Smooth muscle cell (in vitro differentiated cells): ENCODE data around the gene VPS13D. TPM values are rescaled to one million over a fixed set of nuclear protein-coding genes. Genes with fewer than 3 reads are reported as not detected.

Experiments used
- DNase-seq: peaks from one replicate; lab custom pipeline; 2025; ENCODE audit not compliant: unreplicated experiment; lab: John Stamatoyannopoulos, UW
- H2AFZ ChIP-seq: fragments of 200-600 bp; sonication (generic); 2 replicates; pipeline ENCODE4 v1.6.0; 2016; ENCODE audit warnings: antibody characterized with exemption, low read depth, mild to moderate bottlenecking
- H3F3A ChIP-seq: fragments of 200-600 bp; sonication (generic); 2 replicates; pipeline ENCODE4 v1.6.0; 2017; ENCODE audit warnings: antibody characterized with exemption, low read depth
- H3K27ac ChIP-seq: fragments of 200-600 bp; sonication (generic); 2 replicates; pipeline ENCODE4 v1.5.1; 2016; ENCODE audit warnings: low read depth, mild to moderate bottlenecking
- H3K27me3 ChIP-seq: fragments of 200-600 bp; sonication (generic); 2 replicates; pipeline ENCODE4 v1.6.1; 2016; ENCODE audit warnings: low read depth, mild to moderate bottlenecking
- H3K36me3 ChIP-seq: fragments of 200-600 bp; sonication (generic); 2 replicates; pipeline ENCODE4 v1.5.1; 2016; ENCODE audit warnings: low read depth
- H3K4me1 ChIP-seq: fragments of 200-600 bp; sonication (generic); 2 replicates; pipeline ENCODE4 v1.5.1; 2016; ENCODE audit warnings: low read depth
- H3K4me2 ChIP-seq: fragments of 200-600 bp; sonication (generic); 2 replicates; pipeline ENCODE4 v1.6.0; 2016; ENCODE audit warnings: mild to moderate bottlenecking
- H3K4me3 ChIP-seq: fragments of 200-600 bp; sonication (generic); 2 replicates; pipeline ENCODE4 v1.5.1; 2016; ENCODE audit warnings: mild to moderate bottlenecking
- H3K79me2 ChIP-seq: fragments of 200-600 bp; sonication (generic); 2 replicates; pipeline ENCODE4 v1.6.0; 2016; ENCODE audit warnings: low read depth, mild to moderate bottlenecking
- H3K9ac ChIP-seq: fragments of 200-600 bp; sonication (generic); 2 replicates; pipeline ENCODE4 v1.6.0; 2016; ENCODE audit warnings: low read depth
- H3K9me3 ChIP-seq: fragments of 200-600 bp; sonication (generic); replicated peaks from 2 replicates; pipeline ENCODE4 v1.5.1; 2016; ENCODE audit warnings: low read depth
- H4K20me1 ChIP-seq: fragments of 200-600 bp; sonication (generic); 2 replicates; pipeline ENCODE4 v1.6.0; 2016; ENCODE audit warnings: low read depth
- WGBS: methylation state at CpG from one replicate; pipeline ENCODE4 v1.1.7; 2016; ENCODE audit warnings: low lambda C conversion rate; 5-methylcytosine and 5-hydroxymethylcytosine counted together
- polyA plus RNA-seq: library from polyadenylated mRNA; unstranded; fragments of >200 nt; fragmentation: Nextera tagmentation; extraction: Ambion mirVana; gene quantifications from 2 replicates; pipeline ENCODE4 v1.2.1, GENCODE V29; 2016
- total RNA-seq: library from RNA; depleted of rRNA; stranded (reverse); fragments of >200 nt; gene quantifications from 2 replicates; pipeline ENCODE4 v1.2.3, GENCODE V29; 2014
- TF ChIP-seq, protein P1 (sequence below): fragments of 200-600 bp; sonication (generic); IDR thresholded peaks from 2 replicates; pipeline ENCODE4 v1.5.1; 2017; ENCODE audit warnings: borderline replicate concordance, mild to moderate bottlenecking, antibody characterized with exemption; ENCODE audit not compliant: insufficient read depth, poor library complexity, severe bottlenecking

VPS13D gene
- total and polyA plus RNA-seq, 2 experiments from 2014 or later = 3.5 to 20.0 TPM

DNA sequence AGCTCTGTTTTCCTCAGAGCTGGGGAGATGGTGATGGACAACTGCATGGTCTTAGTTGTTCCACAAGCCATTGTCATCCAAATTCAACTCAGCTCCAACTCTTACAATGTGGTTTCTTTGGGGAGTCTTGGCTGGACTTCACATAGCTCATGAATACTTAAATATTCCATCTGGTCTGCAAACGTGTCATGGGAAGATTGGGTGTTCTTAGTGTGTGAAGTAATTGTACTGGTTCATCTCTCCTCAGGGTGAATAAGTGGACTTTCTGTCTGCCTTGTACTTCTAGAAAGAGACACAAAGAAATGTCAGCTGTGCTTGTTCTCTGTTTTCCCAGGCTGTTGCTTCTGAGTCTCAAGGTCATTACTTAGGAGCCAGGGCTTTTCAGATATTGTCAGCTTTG, 106.6 kb downstream of the VPS13D start:
- H3K4me2 ChIP-seq = no peak overlapping the region
- no peaks in the 10 kb centered on the region for H3F3A ChIP-seq
- H3K9ac ChIP-seq = no peak overlapping the region
- no peak overlapping the region for H3K27ac ChIP-seq
- H3K4me1 ChIP-seq = no peaks in the 10 kb centered on the region
- TF ChIP-seq, protein P1, sequence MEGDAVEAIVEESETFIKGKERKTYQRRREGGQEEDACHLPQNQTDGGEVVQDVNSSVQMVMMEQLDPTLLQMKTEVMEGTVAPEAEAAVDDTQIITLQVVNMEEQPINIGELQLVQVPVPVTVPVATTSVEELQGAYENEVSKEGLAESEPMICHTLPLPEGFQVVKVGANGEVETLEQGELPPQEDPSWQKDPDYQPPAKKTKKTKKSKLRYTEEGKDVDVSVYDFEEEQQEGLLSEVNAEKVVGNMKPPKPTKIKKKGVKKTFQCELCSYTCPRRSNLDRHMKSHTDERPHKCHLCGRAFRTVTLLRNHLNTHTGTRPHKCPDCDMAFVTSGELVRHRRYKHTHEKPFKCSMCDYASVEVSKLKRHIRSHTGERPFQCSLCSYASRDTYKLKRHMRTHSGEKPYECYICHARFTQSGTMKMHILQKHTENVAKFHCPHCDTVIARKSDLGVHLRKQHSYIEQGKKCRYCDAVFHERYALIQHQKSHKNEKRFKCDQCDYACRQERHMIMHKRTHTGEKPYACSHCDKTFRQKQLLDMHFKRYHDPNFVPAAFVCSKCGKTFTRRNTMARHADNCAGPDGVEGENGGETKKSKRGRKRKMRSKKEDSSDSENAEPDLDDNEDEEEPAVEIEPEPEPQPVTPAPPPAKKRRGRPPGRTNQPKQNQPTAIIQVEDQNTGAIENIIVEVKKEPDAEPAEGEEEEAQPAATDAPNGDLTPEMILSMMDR = no peak
- no peaks in the 10 kb centered on the region for H3K27me3 ChIP-seq
- peaks cover 19% of the 10 kb centered on the region for H3K36me3 ChIP-seq
- no peak overlapping the region for H2AFZ ChIP-seq
- H4K20me1 ChIP-seq = no peaks in the 10 kb centered on the region
- H3K4me3 ChIP-seq = no peak overlapping the region
- H3K79me2 ChIP-seq = no peaks in the 10 kb centered on the region
- 93% methylated on average over 1 of the region's 1 CpG for WGBS
- H3K9me3 ChIP-seq = no peaks in the 10 kb centered on the region
- no peak for DNase-seq

DNA sequence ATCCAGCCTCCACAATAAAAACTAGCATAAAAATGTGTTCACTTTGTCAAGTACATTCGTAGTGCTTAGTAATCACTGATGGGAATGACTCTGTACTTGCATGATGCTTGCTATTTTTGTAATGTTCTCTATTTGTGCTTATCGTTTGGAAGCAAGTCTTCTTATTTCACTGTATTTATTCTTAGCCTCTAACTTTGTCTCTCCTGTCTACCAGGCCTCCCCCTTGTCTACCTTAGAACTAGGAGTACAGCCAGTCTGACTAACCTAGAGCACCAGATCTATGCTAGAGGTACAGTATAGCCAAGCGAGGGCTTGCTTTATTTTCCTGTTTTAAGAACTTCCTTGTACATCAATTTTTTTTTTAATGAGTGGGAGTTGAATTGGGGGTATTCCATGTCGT, 108.2 kb downstream of the VPS13D start:
- Histone ChIP-seq H3K9ac (no peak overlapping the region), H3K4me2 (no peak overlapping the region), H3K4me1 (no peaks in the 10 kb centered on the region), H2AFZ (no peak overlapping the region), H3K9me3 (no peaks in the 10 kb centered on the region), H3K27me3 (no peaks in the 10 kb centered on the region), H3K27ac (no peak overlapping the region), H3F3A (no peaks in the 10 kb centered on the region), H4K20me1 (no peaks in the 10 kb centered on the region), H3K79me2 (no peaks in the 10 kb centered on the region), H3K36me3 (peaks cover 14% of the 10 kb centered on the region), H3K4me3 (no peak overlapping the region)
- TF ChIP-seq, protein P1 = no peak
- DNase-seq = no peak
- 97% methylated on average over 4 of the region's 4 CpGs for WGBS

DNA sequence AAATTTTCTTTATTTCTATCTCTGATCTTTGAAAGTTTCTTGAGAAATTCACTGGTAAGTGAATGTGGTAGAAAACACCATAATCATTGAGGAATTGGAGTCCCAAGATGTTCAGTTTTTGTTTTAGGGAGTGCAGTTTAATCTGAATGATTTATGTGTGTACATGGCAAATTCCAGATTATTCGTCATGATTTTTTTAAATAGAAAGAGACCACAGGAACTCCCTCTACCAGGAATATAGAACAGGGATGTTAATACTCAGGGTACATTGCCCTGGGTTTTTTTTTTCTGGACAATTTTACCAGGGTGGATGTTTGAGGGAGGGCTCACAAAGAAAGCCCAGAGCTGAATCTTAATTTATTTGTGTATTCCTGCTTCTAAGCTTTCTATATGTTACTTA, 109.0 kb downstream of the VPS13D start:
- H3K36me3 ChIP-seq = peaks cover 16% of the 10 kb centered on the region

GRCh38 chr1:12339396-12339795, 109.6 kb downstream of the VPS13D start:
- no peak overlapping the region for H3K4me2 ChIP-seq
- 87% methylated on average over 3 of the region's 3 CpGs for WGBS

More for the DNA sequence above, 109.0 kb downstream of the VPS13D start:
- Histone ChIP-seq H3K27ac (no peak overlapping the region), H3K9ac (no peak overlapping the region), H3K27me3 (no peaks in the 10 kb centered on the region), H3F3A (no peaks in the 10 kb centered on the region), H3K4me2 (no peak overlapping the region), H2AFZ (no peak overlapping the region), H3K9me3 (no peaks in the 10 kb centered on the region), H4K20me1 (peaks cover 3% of the 10 kb centered on the region), H3K79me2 (no peaks in the 10 kb centered on the region), H3K4me1 (no peaks in the 10 kb centered on the region), H3K4me3 (no peak overlapping the region)
- TF ChIP-seq, protein P1 = no peak
- no peak for DNase-seq
- WGBS = 97% methylated on average over 1 of the region's 1 CpG

More at GRCh38 chr1:12339396-12339795, 109.6 kb downstream of the VPS13D start:
- Histone ChIP-seq H3K79me2 (no peaks in the 10 kb centered on the region), H2AFZ (no peak overlapping the region), H3K36me3 (peaks cover 17% of the 10 kb centered on the region), H3K9me3 (no peaks in the 10 kb centered on the region), H3K27me3 (no peaks in the 10 kb centered on the region), H3K9ac (no peak overlapping the region), H4K20me1 (peaks cover 4% of the 10 kb centered on the region), H3K4me3 (no peak overlapping the region), H3K27ac (no peak overlapping the region), H3F3A (no peaks in the 10 kb centered on the region), H3K4me1 (no peaks in the 10 kb centered on the region)
- TF ChIP-seq, protein P1 = no peak
- DNase-seq = no peak
